ENCODE data around the gene BRIP1.
"Not testable (repeated sequence)": the region's sequence is repeated elsewhere in the genome, so short reads cannot be mapped to it uniquely, and the experiment has no call there.

BRIP1 gene

DNA sequence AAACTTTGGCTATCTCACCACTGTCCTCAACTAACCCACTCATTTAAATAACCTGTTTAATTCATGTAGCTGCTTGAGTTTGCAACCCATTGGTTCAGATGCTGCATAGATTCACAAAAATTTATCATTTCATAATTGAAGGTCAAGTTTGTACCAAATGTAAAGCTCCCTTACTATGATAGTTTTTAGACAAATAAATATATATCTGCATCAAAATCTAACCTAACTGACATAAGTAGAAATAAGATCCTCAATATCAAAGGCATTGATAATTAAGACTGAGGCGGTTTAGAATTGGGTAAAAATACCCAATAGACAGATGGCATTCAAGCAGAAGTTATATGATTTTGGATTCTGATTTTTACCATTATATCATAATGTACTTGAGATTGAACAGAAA lies 139.4 kb downstream of the BRIP1 start:
- no peak overlapping the region for H3K9ac ChIP-seq (ENCODE audit: low read length)
- H3K36me3 ChIP-seq (ENCODE audit: control insufficient read depth, insufficient read depth, low read length, severe bottlenecking) = no peaks in the 10 kb centered on the region
- no peaks in the 10 kb centered on the region for H3K4me1 ChIP-seq (ENCODE audit: control insufficient read depth, insufficient read depth, low read length)
- DNase-seq (ENCODE audit: low read depth) = no peak
- no peaks in the 10 kb centered on the region for H3K27me3 ChIP-seq (replicated peaks; ENCODE audit: control insufficient read depth, insufficient read depth, low read length)
- no peak overlapping the region for H3K4me3 ChIP-seq (ENCODE audit: low read length)
- H3K9me3 ChIP-seq (ENCODE audit: control insufficient read depth, low read length) = no peaks in the 10 kb centered on the region

DNA sequence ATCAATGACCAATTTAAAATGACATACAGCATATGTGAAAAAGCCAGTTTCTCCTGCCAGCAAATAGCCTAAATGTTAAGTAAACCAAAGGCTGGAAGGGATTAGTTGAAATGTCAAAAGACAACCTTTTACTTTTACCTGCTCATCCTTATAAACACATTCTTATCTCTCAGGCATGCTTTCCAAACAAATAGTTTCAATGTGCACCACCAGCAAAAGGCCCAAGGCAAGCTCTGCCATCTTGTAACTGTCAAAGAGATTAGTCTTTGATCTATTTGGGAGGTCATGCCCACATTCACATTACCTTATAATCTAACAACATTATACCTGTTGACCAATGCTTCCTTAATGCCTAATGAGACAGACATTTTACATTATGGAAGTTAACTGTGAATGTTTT lies 140.1 kb downstream of the BRIP1 start:
- H3K4me1 ChIP-seq (ENCODE audit: control insufficient read depth, insufficient read depth, low read length) = no peaks in the 10 kb centered on the region
- no peaks in the 10 kb centered on the region for H3K27me3 ChIP-seq (replicated peaks; ENCODE audit: control insufficient read depth, insufficient read depth, low read length)
- no peak for DNase-seq (ENCODE audit: low read depth)
- H3K9me3 ChIP-seq (ENCODE audit: control insufficient read depth, low read length) = no peaks in the 10 kb centered on the region
- H3K36me3 ChIP-seq (ENCODE audit: control insufficient read depth, insufficient read depth, low read length, severe bottlenecking) = no peaks in the 10 kb centered on the region
- no peak overlapping the region for H3K9ac ChIP-seq (ENCODE audit: low read length)
- H3K4me3 ChIP-seq (ENCODE audit: low read length) = no peak overlapping the region

DNA sequence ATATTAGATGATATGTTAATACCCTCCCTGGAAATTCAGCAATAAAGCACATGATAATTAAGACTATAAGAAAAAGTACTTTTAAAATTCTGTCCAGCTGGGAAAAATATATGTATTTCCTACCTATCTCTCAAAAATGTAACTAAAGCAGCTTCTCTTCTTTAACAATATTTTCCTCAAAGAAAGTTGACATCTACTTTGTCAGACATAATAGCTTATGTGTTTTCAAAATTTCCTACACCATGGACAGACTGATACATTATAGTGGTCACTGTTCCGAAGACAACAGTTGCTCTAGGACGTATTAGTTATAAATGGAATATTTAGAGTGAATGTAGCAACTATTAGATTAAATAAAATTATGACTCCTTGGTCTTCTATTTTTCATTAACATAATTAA lies 140.9 kb downstream of the BRIP1 start:
- Histone ChIP-seq H3K4me3 (ENCODE audit: low read length) (no peak overlapping the region), H3K36me3 (ENCODE audit: control insufficient read depth, insufficient read depth, low read length, severe bottlenecking) (no peaks in the 10 kb centered on the region), H3K9ac (ENCODE audit: low read length) (no peak overlapping the region), H3K27me3 (replicated peaks; ENCODE audit: control insufficient read depth, insufficient read depth, low read length) (no peaks in the 10 kb centered on the region), H3K9me3 (ENCODE audit: control insufficient read depth, low read length) (peaks cover 6% of the 10 kb centered on the region), H3K4me1 (ENCODE audit: control insufficient read depth, insufficient read depth, low read length) (no peaks in the 10 kb centered on the region)
- DNase-seq (ENCODE audit: low read depth) = no peak

DNA sequence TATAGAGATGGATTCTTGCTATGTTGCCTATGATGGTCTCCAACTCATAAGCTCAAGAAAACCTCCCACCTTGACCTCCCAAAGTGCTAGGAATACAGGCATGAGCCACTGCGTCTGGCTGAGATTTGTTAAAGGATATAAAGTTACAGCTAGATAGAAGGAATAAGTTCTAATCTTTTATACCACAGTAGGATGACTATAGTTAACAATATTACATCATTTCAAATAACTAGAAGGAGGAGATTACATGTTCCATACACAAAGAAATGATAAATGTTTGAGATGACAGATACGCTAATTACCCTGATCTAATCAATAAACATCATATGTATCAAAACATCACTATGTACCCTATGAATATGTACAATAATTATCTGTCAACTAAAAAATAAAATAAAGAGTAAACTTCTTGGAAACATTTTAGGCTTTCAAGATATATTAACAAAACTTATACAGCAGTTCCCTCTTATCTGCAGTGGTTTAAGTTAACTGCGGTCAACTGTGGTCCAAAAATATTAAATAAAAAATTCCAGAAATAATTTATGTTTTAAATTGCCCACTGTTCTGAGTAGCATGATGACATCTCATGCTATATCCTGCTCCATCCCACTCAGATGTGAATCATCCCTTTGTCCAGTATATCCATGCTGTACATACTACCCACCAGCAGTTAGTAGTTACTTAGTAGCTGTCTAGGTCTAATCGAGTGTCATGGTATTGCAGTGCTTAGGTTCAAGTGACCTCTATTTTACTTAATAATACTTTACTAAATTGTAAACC lies 143.1 kb downstream of the BRIP1 start:
- no peaks in the 10 kb centered on the region for H3K27me3 ChIP-seq (replicated peaks; ENCODE audit: control insufficient read depth, insufficient read depth, low read length)
- H3K36me3 ChIP-seq (ENCODE audit: control insufficient read depth, insufficient read depth, low read length, severe bottlenecking) = no peaks in the 10 kb centered on the region
- no peak overlapping the region for H3K9ac ChIP-seq (ENCODE audit: low read length)
- peaks cover 13% of the 10 kb centered on the region for H3K9me3 ChIP-seq (ENCODE audit: control insufficient read depth, low read length)
- H3K4me1 ChIP-seq (ENCODE audit: control insufficient read depth, insufficient read depth, low read length) = no peaks in the 10 kb centered on the region
- DNase-seq (ENCODE audit: low read depth) = no peak
- H3K4me3 ChIP-seq (ENCODE audit: low read length) = no peak overlapping the region

DNA sequence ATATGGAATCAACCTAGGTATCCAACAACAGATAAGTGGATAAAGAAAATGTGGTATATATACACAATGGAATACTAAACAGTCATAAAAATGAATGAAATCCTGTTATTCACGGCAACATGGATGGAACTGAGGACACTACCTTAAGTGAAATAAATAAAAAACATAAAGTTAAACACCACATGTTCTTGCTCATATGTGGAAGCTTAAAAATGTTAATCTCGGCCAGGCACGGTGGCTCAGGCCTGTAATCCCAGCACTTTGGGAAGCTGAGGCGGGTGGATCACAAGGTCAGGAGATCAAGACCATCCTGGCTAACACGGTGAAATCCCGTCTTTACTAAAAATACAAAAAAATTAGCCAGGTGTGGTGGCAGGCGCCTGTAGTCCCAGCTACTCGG lies 144.1 kb downstream of the BRIP1 start:
- H3K4me3 ChIP-seq (ENCODE audit: low read length); DNase-seq (ENCODE audit: low read depth); H3K9ac ChIP-seq (ENCODE audit: low read length); H3K4me1 ChIP-seq (ENCODE audit: control insufficient read depth, insufficient read depth, low read length); H3K27me3 ChIP-seq (replicated peaks; ENCODE audit: control insufficient read depth, insufficient read depth, low read length); H3K36me3 ChIP-seq (ENCODE audit: control insufficient read depth, insufficient read depth, low read length, severe bottlenecking): not testable (repeated sequence)
- peaks cover 13% of the 10 kb centered on the region for H3K9me3 ChIP-seq (ENCODE audit: control insufficient read depth, low read length)

DNA sequence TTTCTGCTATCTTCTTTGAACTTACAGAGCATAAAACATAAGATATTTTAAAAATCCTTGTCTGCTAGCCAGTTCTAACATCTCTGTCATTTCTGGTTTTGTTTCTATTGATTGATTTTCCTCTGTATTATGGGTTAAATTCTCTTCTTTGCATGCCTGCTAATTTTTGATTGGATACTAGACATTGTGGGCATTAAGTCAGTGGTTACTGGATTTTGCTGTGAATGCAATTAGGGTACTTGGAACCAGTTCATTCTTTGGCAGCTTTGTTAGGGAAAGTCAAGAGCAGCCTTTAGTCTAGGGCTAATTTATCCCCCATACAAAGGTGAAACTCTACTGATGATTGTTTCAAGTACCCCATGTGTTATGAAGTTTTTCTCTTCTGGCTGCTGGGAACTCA lies 145.3 kb downstream of the BRIP1 start:
- no peak overlapping the region for H3K4me3 ChIP-seq (ENCODE audit: low read length)
- H3K9me3 ChIP-seq (ENCODE audit: control insufficient read depth, low read length) = peaks cover 13% of the 10 kb centered on the region
- H3K9ac ChIP-seq (ENCODE audit: low read length) = no peak overlapping the region
- DNase-seq (ENCODE audit: low read depth) = no peak
- H3K4me1 ChIP-seq (ENCODE audit: control insufficient read depth, insufficient read depth, low read length) = no peaks in the 10 kb centered on the region
- no peaks in the 10 kb centered on the region for H3K36me3 ChIP-seq (ENCODE audit: control insufficient read depth, insufficient read depth, low read length, severe bottlenecking)
- no peaks in the 10 kb centered on the region for H3K27me3 ChIP-seq (replicated peaks; ENCODE audit: control insufficient read depth, insufficient read depth, low read length)

DNA sequence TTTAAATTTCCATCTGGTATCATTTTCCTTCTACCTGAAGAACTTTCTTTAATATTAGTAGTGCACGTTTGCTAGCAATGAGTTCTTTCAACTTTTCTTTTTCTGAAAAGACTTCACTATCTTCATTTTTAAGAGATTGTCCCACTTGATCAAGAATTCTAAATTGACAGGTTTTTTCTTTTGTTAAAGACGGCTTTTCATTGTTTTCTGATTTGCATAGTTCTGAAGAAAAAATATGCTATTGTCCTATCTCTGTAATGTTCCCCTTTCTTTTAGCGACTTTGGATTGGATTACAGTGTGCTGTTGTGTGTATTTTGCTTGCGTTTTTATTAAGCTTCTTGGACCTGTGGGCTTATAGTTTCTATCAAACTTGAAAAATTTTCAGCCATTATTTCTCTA lies 146.0 kb downstream of the BRIP1 start:
- Histone ChIP-seq H3K4me1 (ENCODE audit: control insufficient read depth, insufficient read depth, low read length) (no peaks in the 10 kb centered on the region), H3K27me3 (replicated peaks; ENCODE audit: control insufficient read depth, insufficient read depth, low read length) (no peaks in the 10 kb centered on the region), H3K9ac (ENCODE audit: low read length) (no peak overlapping the region), H3K9me3 (ENCODE audit: control insufficient read depth, low read length) (peaks cover 13% of the 10 kb centered on the region), H3K36me3 (ENCODE audit: control insufficient read depth, insufficient read depth, low read length, severe bottlenecking) (no peaks in the 10 kb centered on the region), H3K4me3 (ENCODE audit: low read length) (no peak overlapping the region)
- no peak for DNase-seq (ENCODE audit: low read depth)

DNA sequence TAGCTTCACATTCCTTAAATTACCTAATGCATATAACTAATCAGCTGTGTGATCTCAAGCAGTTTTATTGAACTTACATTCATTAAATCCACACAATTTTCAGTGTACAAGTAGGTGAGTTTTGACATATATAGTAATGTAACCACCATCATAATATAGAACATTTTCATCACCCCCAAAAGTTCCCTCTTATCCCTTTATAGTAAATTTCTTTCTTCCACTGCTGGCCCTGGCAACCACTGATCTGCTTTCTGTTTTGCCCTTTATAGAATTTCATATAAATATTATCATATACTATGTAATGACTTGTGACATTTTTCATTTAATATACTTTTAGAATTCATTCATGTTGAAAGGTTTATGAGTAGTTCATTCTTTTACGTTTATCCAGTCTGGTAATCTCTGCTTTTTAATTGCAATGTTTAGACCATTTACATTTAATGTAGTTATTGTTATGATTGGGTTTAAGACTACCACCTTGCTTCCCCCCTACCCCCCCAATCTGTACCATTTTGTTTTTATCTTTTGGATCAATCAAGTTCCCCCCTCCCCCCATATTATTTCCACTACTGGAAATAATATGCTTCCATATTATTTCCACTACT lies 147.0 kb downstream of the BRIP1 start:
- no peaks in the 10 kb centered on the region for H3K36me3 ChIP-seq (ENCODE audit: control insufficient read depth, insufficient read depth, low read length, severe bottlenecking)
- no peaks in the 10 kb centered on the region for H3K27me3 ChIP-seq (replicated peaks; ENCODE audit: control insufficient read depth, insufficient read depth, low read length)
- DNase-seq (ENCODE audit: low read depth) = no peak
- no peak overlapping the region for H3K4me3 ChIP-seq (ENCODE audit: low read length)
- H3K9ac ChIP-seq (ENCODE audit: low read length) = no peak overlapping the region
- H3K4me1 ChIP-seq (ENCODE audit: control insufficient read depth, insufficient read depth, low read length) = no peaks in the 10 kb centered on the region
- H3K9me3 ChIP-seq (ENCODE audit: control insufficient read depth, low read length) = peaks cover 13% of the 10 kb centered on the region

- H3K27me3 ChIP-seq (replicated peaks; ENCODE audit: control insufficient read depth, insufficient read depth, low read length) = no peaks in the 10 kb centered on the region
- no peaks in the 10 kb centered on the region for H3K4me1 ChIP-seq (ENCODE audit: control insufficient read depth, insufficient read depth, low read length)
- DNase-seq (ENCODE audit: low read depth) = no peak
- peaks cover 13% of the 10 kb centered on the region for H3K9me3 ChIP-seq (ENCODE audit: control insufficient read depth, low read length)
- H3K36me3 ChIP-seq (ENCODE audit: control insufficient read depth, insufficient read depth, low read length, severe bottlenecking) = no peaks in the 10 kb centered on the region
- no peak overlapping the region for H3K9ac ChIP-seq (ENCODE audit: low read length)
- no peak overlapping the region for H3K4me3 ChIP-seq (ENCODE audit: low read length)
Measured at GRCh38 chr17:61715348-61715747, 148.0 kb downstream of the BRIP1 start.

GRCh38 chr17:61714300-61714699 lies 149.0 kb downstream of the BRIP1 start:
- H3K4me3 ChIP-seq (ENCODE audit: low read length) = no peak overlapping the region
- no peaks in the 10 kb centered on the region for H3K36me3 ChIP-seq (ENCODE audit: control insufficient read depth, insufficient read depth, low read length, severe bottlenecking)
- H3K9me3 ChIP-seq (ENCODE audit: control insufficient read depth, low read length) = peaks cover 13% of the 10 kb centered on the region
- no peaks in the 10 kb centered on the region for H3K27me3 ChIP-seq (replicated peaks; ENCODE audit: control insufficient read depth, insufficient read depth, low read length)
- DNase-seq (ENCODE audit: low read depth) = no peak
- H3K9ac ChIP-seq (ENCODE audit: low read length) = no peak overlapping the region
- no peaks in the 10 kb centered on the region for H3K4me1 ChIP-seq (ENCODE audit: control insufficient read depth, insufficient read depth, low read length)

DNA sequence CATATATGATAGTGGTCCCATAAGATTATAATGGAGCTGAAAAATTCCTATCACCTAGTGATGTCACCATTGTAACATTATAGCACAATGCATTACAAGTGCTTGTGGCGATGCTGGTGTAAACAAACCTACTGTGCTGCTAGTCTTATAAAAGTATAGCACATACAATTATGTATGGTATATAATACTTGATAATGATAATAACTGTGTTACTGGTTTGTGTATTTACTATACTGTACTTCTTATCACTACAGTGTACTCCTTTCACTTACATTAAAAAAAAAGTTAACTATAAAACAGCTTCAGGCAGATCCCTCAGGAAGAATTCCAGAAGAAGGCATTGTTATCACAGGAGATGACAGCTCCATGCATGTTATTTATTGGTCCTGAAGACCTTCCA lies 150.3 kb downstream of the BRIP1 start:
- no peaks in the 10 kb centered on the region for H3K27me3 ChIP-seq (replicated peaks; ENCODE audit: control insufficient read depth, insufficient read depth, low read length)
- peaks cover 12% of the 10 kb centered on the region for H3K9me3 ChIP-seq (ENCODE audit: control insufficient read depth, low read length)
- H3K4me3 ChIP-seq (ENCODE audit: low read length) = no peak overlapping the region
- no peaks in the 10 kb centered on the region for H3K36me3 ChIP-seq (ENCODE audit: control insufficient read depth, insufficient read depth, low read length, severe bottlenecking)
- H3K4me1 ChIP-seq (ENCODE audit: control insufficient read depth, insufficient read depth, low read length) = no peaks in the 10 kb centered on the region
- no peak overlapping the region for H3K9ac ChIP-seq (ENCODE audit: low read length)
- no peak for DNase-seq (ENCODE audit: low read depth)

DNA sequence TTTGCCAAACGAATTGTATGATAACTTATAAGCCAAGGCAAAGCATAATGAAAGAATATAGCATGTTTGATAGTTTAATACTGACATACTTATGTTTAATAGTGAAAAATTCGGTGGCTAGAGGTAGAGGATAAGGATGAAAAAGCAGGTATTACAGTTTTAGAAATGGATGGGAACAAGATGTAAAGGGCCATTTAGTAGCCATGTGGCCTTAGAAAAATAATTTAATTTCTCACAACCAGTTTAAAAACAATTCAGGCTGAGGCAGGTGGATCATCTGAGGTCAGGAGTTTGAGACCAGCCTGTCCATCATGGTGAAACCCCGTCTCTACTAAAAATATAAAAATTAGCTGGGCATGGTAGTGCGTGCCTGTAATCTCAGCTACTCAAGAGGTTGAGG lies 152.8 kb downstream of the BRIP1 start:
- H3K36me3 ChIP-seq (ENCODE audit: control insufficient read depth, insufficient read depth, low read length, severe bottlenecking) = no peaks in the 10 kb centered on the region
- no peak for DNase-seq (ENCODE audit: low read depth)
- H3K4me3 ChIP-seq (ENCODE audit: low read length) = no peak overlapping the region
- no peak overlapping the region for H3K9ac ChIP-seq (ENCODE audit: low read length)
- H3K9me3 ChIP-seq (ENCODE audit: control insufficient read depth, low read length) = no peaks in the 10 kb centered on the region
- H3K4me1 ChIP-seq (ENCODE audit: control insufficient read depth, insufficient read depth, low read length) = no peaks in the 10 kb centered on the region
- no peaks in the 10 kb centered on the region for H3K27me3 ChIP-seq (replicated peaks; ENCODE audit: control insufficient read depth, insufficient read depth, low read length)
